ENCODE data around the gene SRPK2.

SRPK2 gene

DNA sequence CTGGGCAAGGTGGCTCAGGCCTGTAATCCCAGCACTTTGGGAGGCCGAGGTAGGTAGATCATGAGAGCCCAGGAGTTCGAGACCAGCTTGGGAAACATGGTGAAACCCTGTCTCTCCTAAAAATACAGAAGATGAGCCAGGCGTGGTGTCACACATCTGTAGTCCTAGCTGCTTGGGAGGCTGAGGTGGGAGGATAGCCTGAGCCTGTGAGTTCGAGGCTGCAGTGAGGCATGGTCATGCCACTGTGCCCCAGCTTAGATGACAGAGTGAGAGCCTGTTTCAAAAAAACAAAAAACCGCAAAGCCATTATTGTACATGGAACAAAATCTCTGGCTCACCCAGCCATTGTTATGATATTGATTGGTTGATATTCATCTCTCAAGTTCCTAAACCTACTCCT is 321.0 kb downstream of the SRPK2 start:
- no peaks in the 10 kb centered on the region for H3K9me3 ChIP-seq (ENCODE audit: low read length)
- no peak for TF ChIP-seq EZH2 (IDR thresholded peaks at IDR 0.05; ENCODE audit: borderline replicate concordance, low read length)
- TF ChIP-seq, protein P1, sequence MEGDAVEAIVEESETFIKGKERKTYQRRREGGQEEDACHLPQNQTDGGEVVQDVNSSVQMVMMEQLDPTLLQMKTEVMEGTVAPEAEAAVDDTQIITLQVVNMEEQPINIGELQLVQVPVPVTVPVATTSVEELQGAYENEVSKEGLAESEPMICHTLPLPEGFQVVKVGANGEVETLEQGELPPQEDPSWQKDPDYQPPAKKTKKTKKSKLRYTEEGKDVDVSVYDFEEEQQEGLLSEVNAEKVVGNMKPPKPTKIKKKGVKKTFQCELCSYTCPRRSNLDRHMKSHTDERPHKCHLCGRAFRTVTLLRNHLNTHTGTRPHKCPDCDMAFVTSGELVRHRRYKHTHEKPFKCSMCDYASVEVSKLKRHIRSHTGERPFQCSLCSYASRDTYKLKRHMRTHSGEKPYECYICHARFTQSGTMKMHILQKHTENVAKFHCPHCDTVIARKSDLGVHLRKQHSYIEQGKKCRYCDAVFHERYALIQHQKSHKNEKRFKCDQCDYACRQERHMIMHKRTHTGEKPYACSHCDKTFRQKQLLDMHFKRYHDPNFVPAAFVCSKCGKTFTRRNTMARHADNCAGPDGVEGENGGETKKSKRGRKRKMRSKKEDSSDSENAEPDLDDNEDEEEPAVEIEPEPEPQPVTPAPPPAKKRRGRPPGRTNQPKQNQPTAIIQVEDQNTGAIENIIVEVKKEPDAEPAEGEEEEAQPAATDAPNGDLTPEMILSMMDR (IDR thresholded peaks at IDR 0.05; ENCODE audit: low read length), result no peak

More for the DNA sequence above, 321.0 kb downstream of the SRPK2 start:
- Histone ChIP-seq H3K36me3 (ENCODE audit: insufficient read depth, low read length) (peaks cover 91% of the 10 kb centered on the region), H3K9ac (ENCODE audit: low read length) (no peak overlapping the region), H3K79me2 (ENCODE audit: insufficient read depth, low read length) (peaks cover 13% of the 10 kb centered on the region; the same call in 1 of the 2 replicates), H3K27me3 (ENCODE audit: insufficient read depth, low read length) (no peaks in the 10 kb centered on the region), H3K4me3 (ENCODE audit: low read depth, low read length, poor library complexity, severe bottlenecking) (no peak overlapping the region), H3K4me2 (ENCODE audit: low read length) (no peak overlapping the region), H3K27ac (ENCODE audit: low read depth, low read length, poor library complexity, severe bottlenecking) (no peak overlapping the region), H3K9me2 (ENCODE audit: low read depth, low read length) (no peaks in the 10 kb centered on the region), H4K20me1 (ENCODE audit: insufficient read depth, low read length) (0 out of 2 replicates have a peak, but pooled peaks cover 3% of the 10 kb centered on the region), H3F3A (ENCODE audit: insufficient read depth, low read length) (peaks cover 4% of the 10 kb centered on the region; the same call in 1 of the 2 replicates), H3K4me1 (ENCODE audit: insufficient read depth, low read length, severe bottlenecking) (no peaks in the 10 kb centered on the region), H2AFZ (ENCODE audit: low read length) (no peak overlapping the region)

Data from OCI-LY1 (cell line).